ENCODE results near the gene MAPT.
"Not testable (repeated sequence)": the region's sequence is repeated elsewhere in the genome, so short reads cannot be mapped to it uniquely, and the experiment has no call there.

MAPT gene

DNA sequence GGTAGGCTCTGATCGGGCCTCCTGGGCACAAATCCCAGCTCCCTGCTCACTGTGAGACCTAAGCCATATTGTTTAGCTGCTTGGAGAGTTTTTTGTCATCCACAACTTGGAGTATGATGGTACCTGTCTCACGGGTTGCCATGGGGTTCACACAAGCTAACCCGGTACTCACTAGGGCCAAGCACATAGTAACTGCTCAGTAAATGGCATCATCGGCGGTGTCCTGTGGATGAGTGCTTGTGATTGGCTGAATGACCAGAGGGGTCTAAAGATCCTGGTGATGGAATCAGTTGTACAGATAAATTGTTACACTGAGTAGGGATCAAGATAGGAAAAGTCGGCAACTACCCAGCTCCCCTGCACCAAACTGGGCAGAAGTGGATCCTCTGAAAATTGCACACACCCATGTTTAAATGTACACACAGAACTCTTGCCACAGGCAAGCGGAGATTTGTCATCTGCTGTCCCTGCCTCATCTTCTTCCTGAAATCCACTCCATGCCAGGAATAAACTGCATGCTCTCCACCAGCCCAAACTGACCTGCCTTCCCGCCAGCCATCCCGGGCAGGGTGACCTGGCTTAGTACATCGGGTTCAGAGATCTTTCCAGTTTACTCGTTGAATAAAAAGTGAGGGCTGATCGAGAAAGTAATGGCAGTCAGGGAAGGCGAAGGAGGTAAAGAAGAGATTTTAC is 6.5 kb downstream of the MAPT start:
- DNase-seq (ENCODE audit: low spot score), result no peak

DNA sequence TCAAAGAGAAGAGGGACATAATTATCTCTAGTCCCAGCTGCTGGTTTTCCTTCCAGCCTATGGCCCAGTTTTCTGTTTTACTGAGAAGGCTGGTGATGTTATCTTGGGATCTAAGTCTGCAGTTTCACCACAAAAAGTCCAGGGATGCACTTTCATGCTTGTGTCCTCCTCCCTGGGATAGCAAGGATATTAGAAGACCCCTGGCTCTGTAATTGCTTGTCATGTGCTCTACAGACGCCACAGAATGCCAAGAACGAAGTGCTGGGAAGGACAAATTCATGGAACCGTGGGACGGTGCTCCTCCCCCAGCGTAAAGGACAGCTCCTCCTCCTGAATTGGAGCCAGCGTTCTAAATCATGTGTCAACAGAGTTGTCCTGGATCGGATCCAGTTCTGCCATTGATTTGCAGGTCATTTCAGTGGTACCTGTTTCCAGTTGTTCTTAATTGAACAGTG is 8.6 kb downstream of the MAPT start:
- DNase-seq (ENCODE audit: low spot score), result no peak

DNA sequence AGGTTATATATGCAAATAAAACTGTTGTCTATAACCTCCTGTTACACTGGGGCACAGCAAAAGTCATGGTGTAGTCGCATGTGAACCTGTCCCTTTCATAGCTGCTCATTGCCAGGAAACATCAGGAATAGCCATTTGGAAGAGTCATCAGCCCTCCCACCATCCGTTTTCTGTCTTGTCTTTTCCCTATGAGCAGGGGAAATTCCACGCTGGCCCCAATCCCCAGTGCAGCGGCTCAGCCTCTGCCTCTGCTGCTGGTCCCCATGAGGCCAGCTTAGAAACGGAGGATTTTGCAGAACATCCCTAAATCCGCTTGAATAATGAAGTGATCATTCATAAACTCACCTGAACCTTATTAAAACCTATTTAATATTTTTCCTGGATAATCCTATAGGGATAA is 10.5 kb downstream of the MAPT start:
- no peak for DNase-seq (ENCODE audit: low spot score)

DNA sequence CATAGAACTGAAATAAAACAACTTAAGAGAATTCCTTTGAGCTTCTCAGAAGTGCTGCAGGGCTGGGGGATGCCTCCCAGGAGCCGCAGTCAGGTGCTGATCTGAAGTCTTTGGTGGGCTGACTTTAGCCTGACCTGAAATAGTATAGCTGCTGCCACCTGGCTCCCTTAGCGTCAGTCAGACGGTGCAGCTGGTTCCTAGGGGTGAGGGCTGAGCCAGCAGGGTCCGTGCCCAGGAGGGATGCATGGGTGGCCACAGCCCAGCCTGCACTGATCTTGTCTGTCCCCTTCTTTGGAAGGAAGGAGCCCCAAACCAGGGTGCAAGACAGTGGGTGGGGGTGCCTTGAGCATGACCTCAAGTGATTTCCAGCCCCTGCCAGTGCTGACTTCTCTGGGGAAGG is 11.5 kb downstream of the MAPT start:
- DNase-seq (ENCODE audit: low spot score), result no peak

DNA sequence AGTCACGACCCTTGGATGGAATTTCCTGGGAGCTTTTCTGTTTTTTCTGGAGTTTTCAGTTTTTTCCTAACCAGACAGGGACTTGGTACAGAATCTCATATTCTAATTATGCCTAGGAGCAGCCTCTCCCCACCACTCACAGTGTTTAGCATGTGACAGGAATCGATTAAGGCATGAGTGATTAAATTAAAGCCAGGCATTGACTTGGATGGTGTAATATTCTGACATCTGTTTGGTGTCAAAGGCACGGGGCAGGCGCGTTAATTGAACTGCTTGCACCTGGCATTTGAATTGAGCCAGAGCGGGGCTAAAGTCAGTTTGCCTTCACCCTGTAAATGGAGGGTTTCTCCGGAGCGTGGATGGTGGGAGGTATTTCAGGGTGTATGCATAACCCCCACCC is 11.9 kb downstream of the MAPT start:
- no peak for DNase-seq (ENCODE audit: low spot score)

DNA sequence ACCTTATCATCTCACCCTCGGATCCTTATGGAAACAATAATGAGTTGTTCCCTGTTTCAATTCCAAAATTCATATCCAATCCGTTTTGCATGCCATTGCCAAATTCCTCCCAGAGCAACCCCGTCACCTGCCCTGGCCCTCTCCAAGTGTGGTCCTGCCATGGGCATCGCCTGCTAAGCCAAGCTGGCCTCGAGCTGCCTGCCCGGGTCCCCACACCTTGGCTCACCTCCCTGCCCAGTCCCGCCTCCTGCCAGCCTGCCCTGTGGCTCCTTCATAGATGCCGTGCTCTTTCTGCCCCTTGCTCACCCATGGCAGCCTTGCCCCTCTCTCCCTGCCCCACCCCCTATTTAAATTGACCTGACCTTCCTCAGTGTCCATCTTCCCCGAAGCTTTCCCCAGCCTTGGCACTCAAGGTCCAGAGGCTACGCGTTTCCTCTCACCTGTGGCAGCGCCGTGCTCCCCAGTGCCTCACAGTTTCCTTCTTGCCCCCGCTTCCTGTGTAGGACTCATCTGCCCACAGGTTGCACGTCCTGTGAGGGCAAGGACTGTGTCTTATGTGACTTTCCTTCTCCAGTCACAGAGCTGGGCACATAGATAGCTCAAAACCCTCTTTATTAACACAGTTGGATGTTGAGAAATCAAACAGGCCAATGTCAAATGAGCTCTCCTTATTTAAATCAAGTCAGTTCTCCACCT is 12.7 kb downstream of the MAPT start:
- DNase-seq (ENCODE audit: low spot score), result no peak

DNA sequence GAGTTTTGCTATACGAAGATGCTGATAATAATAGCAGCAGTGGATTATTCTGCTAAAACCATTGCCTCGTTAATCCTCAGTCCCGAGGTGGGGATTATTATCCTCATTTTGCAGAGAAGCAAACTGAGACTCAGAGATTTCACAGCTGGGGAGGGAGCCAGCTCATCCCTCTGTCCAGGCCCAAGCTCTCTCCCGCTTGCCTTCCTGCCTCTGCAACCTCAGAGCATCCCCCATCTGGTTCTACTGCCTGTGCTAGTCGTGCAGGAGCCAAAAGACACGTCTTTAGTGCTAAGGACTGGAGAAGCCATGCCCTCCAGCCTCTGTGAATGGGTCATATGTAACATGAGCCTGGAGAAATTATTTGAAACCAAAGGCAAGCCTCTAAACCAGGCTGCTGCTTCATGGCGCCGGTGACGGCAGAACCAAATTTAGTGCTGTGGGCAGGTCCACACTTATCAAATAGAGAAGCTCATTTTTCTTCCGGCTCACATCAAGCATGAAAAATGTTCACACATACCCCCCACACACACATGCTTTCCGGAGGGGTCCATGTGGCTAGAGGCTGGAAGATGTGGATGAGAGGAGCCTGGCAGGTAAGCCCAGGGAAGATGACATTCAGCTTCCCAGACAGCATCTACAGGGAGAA is 13.5 kb downstream of the MAPT start:
- no peak for DNase-seq (ENCODE audit: low spot score)

DNA sequence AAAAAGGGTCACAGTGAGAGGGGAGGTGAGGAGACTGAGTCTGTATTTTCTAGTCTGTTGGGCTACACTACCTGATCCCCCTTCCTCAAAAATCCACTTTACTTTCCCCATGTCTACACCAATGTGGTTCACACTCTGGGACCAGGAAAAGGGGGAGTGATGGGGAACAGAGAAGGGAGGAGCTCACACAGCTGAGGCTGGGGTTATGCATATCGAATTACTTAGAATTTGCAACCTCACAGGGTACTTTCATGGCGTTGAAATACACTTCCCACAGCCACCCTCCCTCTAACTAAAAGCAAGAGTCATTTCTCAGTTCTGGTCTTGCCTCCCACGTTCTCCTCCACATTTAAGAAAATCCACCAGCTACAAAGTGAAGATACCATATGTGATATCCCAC is 14.1 kb downstream of the MAPT start:
- DNase-seq (ENCODE audit: low spot score), result no peak

DNA sequence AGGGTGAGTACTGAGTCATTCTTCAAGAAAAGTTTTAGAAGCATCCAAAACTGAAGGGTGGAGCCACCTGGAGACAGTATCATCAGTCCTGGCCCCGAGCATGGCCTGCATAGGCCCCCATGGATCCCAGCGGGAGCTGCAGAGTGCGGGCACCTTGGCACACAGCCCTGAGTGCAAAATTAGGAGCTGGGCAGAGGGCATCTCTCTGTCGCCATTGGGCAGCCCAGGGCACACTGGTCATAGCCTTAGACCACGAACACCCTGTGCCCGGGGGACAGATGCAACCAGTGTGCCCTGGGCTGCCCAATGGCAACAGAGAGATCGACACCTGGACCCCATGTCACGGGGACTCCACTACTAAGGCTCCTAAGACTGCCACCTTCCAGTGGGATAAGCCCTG is 14.6 kb downstream of the MAPT start:
- no peak for DNase-seq (ENCODE audit: low spot score)

DNA sequence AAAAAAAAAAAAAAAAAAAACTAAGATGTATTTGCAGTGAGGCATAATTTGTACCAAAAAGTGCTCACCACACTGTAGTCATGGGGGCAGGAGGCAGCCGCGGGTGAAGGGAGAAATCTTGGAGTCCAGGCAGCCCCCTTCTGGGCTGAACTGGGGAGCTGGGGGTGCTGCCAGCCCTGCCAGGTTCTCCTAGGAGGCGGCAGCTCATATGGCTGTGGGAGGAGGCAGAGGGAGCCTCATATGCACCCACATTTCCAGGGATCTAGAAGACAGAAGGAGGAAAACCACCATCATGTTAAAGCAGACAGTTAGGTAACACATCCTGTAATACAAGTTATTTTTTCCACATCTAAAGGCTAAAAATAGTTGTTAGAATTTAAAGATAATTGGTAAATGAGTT is 16.3 kb downstream of the MAPT start:
- DNase-seq (ENCODE audit: low spot score), result no peak

DNA sequence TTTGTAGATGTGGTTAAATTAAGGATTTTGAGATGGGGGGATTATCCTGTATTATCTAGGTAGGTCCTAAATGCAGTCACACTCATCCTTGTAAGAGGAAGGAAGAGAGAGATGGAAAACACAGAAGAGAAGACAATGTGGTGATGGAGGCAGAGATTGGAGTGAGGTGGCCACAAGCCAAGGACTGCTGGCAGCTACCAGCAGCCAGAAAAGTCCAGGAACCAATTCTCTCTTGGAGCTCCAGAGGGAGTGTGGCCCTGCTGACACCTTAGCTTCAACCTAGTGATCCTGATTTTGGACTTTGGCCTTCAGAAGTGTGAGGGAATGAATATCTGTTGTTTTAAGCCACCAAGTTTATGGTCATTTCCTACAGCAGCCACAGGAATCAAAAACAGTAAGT is 18.0 kb downstream of the MAPT start:
- DNase-seq (ENCODE audit: low spot score), result no peak

DNA sequence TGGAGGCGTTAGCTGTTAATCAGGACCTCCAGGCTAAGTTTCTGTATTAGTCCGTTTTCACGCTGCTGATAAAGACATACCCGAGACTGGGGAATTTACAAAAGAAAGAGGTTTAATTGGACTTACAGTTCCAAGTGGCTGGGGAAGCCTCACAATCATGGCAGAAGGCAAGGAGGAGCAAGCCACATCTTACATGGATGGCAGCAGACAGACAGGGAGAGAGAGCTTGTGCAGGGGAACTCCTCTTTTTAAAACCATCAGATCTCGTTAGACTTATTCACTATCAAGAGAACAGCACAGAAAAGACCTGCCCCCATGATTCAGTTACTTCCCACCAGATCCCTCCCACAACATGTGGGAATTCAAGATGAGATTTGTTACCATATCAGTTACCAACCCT is 18.7 kb downstream of the MAPT start:
- DNase-seq (ENCODE audit: low spot score), result not testable (repeated sequence)

DNA sequence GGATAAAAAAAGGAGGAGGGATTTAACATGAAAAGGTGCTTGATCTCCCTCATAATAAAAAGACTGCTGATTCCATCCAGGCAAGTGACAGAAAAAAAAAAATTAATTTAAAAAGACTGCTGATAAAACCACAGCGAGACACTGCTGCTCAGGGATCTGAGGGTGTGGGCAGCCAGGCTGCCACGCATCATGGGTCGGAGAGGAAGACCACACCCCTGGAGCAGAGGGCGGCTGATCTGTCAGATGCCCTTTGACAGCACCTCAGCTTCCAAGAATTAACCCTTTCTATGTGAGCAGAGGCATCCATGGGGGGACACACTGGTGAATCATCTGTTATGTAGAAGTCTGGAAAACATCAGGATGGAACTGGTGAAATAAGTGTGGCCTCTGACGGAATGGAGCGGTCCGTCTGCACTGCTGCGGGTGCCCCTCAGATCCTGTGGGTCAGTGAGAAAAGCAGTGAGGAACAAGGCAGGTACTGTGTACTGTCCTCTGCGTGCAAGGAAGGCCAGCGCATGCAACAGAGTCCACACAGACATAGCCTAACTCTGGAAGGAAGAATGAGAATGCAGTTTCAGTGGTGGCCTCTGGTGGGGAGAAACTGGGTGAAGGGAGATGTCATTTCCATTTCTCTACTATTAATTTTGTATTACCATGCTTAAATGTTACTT is 19.8 kb downstream of the MAPT start:
- no peak for DNase-seq (ENCODE audit: low spot score)

DNA sequence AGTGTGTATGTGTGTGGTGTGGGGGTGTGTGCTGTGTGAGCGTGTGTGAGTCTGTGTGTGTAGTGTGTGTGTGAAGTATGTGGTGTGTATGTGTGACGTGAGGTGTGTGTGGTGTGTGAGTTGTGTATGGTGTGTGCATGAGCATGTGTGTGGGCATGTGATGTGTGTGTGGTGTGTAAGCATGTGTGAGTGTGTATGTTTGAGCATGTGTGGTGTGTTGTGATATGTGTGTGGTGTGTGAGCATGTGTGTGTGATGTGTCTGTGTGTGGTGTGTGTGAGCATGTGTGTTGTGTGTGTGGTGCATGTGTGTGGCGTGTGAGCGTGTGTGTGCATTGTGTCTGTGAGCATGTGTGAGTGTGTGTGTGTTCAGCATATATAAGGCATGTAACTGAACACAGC is 20.9 kb downstream of the MAPT start:
- DNase-seq (ENCODE audit: low spot score), result no peak

DNA sequence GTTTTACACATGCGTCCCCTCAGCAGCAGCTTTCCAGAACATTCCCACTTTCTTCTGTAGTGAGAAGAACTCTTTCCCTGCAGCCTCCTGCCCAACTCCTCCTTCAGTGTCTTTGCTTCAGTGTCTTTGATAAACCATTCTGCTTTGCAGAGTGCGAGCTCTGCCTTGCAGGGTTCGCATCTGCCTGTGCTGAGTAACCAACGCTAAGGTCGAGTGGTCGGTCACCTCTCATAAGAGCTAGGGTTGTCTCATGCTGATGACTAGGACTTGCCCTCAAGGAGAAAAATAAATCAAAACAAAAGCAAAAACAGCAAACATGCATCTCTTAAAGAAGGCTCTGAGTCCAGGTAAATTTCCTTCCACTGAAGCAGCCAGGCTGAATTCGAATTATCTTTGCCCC is 22.7 kb downstream of the MAPT start:
- no peak for DNase-seq (ENCODE audit: low spot score)

DNA sequence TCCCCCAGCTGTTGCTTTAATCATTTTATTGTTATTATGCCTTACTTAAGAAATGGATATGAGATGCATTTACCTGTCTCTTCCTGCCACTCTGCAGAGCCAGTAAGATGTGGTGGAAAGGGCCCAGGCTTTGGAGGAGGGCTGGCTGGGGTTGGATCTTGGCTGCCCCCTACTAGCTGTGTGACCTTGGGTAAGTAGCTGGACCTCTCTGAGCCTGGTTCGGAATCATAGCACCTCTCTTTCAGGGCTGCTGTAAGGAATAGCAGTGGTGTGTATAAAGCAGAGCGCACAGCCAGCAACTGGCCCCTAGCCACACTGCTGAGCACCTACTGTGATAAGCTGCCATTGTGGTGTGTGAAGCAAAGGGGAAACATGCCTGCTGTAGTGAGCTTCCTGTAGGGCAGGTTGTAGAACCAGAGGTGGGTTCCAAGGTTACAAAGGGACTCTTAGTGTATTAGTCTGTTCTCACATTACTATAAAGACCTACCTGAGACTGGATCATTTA is 23.9 kb downstream of the MAPT start:
- DNase-seq (ENCODE audit: low spot score), result no peak

DNA sequence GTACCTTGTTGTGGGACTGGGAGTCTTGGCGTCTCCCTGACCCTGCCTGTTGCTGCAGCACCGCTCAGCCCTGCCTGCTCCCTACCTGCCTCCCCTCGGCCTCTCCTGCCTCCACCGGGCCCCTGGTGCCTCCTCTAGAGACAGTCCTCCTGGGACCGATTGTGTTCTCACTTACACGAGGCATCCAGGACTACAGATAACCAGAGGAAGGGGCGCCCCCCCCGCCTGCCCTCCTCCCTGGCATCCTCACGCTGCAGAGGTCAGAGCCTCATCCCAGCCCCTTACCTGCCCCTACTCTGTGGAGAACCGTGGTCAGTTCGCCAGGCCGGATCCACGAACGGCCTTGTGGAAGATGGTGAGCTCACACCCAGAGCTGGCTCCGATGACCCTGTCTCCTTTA is 24.8 kb downstream of the MAPT start:
- no peak for DNase-seq (ENCODE audit: low spot score)

DNA sequence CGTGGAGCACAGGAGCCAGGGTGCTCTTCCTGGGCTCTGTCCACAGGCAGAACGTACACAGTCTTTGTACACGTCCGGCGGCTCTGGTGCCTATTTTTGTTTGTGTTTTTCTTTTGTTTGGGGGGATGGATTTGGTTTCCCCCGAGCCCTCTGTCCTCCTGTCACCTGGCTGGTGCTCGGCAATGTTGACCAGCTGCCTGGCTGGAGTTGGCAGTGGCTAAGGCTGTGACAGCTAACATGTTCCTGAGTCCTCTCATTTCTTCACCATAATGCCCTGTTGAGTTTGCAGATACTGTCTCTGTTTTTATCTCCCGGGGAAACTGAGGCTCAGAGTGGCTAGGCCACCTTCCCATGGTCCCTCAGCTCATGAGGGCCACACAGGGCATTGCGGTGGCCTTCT is 25.7 kb downstream of the MAPT start:
- no peak for DNase-seq (ENCODE audit: low spot score)

DNA sequence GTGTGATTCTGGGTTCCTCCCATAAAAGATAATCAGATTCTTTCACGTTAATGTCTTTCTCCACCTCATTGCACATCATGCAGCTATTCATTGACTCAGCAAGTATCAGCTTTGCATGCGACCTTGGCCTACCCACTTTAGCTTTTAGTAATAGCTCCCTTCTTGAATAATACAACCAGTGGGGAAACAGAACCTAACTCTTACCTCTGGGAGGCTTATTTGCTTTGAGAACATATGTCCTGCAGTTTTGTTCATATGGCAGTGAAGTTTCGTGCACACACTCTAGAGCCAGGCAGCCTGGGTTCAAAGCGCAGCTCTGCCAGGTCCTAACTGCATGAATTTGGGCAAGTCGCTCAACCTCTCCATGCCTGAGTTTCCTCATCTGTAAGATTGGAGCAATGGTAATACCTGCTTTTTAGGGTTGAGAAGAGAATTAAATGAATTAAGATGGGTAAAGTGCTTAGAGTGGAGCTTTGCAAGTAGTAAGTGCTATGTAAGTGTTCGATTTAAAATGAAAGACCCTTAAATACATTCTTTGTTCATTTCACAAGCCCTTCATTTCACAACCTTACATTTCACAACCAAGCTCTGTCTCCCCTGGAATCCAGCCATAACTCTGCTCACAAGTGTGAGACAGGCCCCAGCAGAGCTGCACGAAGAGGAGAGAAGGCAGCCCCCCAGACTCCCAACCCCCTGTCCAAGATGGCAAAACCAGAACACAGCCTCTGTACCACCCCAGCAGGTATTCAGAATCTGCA is 29.3 kb downstream of the MAPT start:
- DNase-seq (ENCODE audit: low spot score), result no peak

DNA sequence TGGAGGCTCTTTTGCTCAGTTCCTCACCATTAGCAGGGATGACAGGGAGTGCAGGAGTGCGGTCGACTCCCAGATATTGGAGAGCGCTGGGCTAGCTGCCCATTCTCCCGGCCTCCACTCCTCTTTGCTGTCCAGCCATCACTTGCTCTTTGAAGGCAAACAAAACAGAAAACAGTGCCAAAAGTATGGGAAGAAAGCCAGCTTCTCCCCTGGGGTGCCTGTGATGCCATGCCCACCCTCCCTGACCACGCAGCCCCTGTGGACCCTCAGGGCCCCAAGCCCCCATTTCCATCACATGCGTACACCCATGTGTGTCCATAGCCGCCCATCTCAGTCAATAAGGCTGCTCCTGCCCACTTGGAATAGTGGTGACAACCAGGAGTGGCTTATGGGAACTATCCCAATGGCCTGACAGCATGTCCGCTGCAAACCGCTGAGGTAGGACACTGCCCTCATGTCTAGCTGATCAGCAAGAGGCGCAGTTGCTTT is 30.0 kb downstream of the MAPT start:
- no peak for DNase-seq (ENCODE audit: low spot score)

DNA sequence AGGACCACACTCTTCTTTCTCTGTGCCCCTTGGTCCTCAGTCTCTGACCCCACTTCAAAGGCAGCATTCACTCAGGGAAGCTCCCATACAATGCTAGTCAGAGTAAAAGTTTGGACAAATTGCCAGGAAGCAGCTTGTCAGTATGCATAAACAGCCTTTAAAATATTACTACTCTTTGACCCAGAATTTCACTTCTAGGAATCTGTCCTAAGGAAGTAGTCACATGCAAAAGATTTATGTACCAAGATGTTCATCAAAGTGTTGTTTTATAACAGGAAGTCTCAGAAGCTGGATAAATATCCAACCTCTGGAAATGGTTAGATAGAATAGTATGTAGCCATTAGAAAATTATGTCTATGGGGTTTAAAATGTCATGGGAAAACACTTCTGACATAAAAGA is 31.0 kb downstream of the MAPT start:
- no peak for DNase-seq (ENCODE audit: low spot score)

DNA sequence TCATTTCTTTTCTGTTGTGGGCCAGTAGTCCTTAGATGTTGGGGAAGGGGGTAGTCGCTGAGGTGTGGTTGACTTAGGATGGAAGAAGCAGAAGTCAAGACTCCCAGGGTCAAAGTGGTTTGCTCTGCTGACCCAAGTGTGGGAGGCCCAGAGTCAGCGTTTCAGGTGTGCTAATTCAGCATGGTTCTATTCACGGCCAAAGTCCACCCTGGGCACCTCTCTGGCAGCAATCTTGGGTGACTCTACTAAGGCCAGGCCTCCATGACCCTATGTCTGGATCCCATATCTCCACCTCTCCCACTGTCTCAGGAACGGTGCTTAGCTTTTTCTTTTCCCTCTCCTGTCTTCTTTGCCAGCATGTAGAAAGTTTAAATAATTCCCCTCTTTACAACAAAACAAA is 32.9 kb downstream of the MAPT start:
- no peak for DNase-seq (ENCODE audit: low spot score)
